GM20431 (cell line): ENCODE results near the gene ZC3H7B.

Experiments
- in situ Hi-C: fragments of 300-500 bp; cut with MseI, MboI; formaldehyde crosslinking; loops from one replicate; pipeline ENCODE4 v1.15.0; 2020; ENCODE audit warnings: low sequenced_read_pairs; ENCODE audit not compliant: unreplicated experiment

The ZC3H7B gene

GRCh38 chr22:41350087-41350486, 48.8 kb downstream of the ZC3H7B start:
- in situ Hi-C loops: no loop called here

- in situ Hi-C loops: no loop called here
Measured at GRCh38 chr22:41351011-41351410, 49.7 kb downstream of the ZC3H7B start.

GRCh38 chr22:41352058-41352457, 50.7 kb downstream of the ZC3H7B start:
- in situ Hi-C loops: no loop called here

DNA sequence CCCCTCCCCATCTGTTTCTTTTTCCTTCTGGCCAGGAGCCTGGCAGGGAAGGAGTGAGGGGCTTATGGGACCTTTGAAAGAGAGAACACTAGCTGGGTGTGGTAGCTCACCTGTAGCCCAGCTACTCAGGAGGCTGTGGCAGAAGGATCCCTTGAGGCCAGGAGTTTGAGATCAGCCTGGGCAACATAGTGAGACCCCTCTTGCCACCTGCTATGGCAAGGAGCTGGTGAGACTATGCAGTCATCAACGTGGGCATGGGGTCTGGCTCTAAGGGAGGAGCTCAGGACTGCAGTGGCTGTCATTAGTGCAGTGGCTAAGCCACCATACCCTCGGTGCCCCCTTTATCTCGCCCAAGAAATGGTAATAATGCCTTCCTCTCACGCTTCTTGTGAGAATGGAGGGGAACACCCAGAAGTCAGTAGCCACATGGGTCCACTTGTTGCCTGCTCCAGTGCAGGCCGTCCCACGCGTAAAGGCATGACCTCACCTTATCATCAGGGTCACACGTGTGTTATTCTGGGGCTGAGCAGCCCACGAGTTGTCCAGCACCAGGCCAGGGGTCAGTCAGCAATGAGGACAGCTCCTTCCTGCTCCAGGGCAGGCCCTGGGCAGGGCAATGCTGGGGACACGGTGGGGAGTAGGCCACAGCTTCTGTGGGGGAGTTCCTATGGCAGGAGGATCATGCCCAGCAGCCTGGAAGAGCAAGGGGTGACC, 52.7 kb downstream of the ZC3H7B start:
- in situ Hi-C loops: no loop called here

GRCh38 chr22:41354979-41355378, 53.7 kb downstream of the ZC3H7B start:
- in situ Hi-C loops: no loop called here

- in situ Hi-C loops: no loop called here
Measured at GRCh38 chr22:41355895-41356294, 54.6 kb downstream of the ZC3H7B start.

GRCh38 chr22:41356430-41357028, 55.2 kb downstream of the ZC3H7B start:
- in situ Hi-C loops: no loop called here

DNA sequence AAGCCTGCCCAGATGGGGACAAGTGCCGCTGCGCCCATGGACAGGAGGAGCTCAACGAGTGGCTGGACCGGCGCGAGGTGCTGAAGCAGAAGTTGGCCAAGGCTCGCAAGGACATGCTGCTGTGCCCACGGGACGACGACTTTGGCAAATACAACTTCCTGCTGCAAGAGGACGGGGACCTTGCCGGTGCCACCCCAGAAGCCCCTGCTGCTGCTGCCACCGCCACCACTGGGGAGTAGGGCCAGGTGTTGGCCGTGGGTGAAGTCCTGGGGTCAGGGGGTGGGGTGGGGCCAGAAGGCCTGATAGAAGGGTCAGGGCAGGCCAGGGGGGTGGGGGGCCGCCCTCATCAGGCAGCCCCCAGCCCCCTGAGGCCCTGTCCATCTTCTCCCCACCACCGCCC, 55.9 kb downstream of the ZC3H7B start:
- in situ Hi-C loops: no loop called here

DNA sequence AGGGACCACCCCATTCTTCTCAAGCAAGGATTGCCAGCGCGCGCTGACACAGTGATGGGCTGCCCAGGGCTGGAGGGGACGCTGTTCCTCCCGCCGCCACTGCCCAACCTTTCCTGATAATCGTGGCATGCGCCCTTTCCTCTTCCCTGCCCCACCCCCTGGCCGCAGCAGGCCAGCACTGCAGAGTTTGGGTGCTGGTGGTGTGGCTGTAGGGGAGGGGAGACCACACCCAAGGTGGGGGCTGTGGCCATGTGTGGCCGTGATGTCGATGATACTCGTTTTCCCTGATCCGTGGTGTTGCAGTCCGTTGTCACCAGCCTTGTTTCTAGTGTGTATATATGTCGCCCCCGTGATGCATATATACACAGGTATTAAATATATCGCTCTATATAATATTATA, 57.6 kb downstream of the ZC3H7B start:
- in situ Hi-C loops: no loop called here

- in situ Hi-C loops: no loop called here
Measured at GRCh38 chr22:41359376-41359775, 58.1 kb downstream of the ZC3H7B start.

DNA sequence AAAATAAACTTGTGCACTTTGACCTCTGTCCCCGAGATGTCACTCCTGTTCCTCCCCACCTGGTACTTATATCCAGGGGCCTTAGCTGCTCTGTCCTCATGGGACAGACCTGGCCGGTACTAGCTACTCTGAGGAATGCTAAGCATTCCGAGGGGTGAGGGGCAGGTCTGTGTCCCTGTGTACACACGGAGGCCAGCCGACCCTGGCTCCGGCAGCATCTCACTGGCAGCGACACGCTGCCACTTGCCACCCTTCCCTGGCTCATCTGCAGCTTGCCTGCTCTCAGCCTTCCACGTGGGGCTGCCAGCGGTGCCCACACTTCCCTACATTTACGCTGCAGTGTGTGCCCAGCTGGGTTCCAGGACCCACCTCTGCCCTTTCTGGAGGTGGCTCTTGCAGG, 58.8 kb downstream of the ZC3H7B start:
- in situ Hi-C loops: no loop called here

- in situ Hi-C loops: no loop called here
Measured at GRCh38 chr22:41361716-41362310, 60.5 kb downstream of the ZC3H7B start.

- in situ Hi-C loops: no loop called here
Measured at GRCh38 chr22:41362615-41363014, 61.3 kb downstream of the ZC3H7B start.

DNA sequence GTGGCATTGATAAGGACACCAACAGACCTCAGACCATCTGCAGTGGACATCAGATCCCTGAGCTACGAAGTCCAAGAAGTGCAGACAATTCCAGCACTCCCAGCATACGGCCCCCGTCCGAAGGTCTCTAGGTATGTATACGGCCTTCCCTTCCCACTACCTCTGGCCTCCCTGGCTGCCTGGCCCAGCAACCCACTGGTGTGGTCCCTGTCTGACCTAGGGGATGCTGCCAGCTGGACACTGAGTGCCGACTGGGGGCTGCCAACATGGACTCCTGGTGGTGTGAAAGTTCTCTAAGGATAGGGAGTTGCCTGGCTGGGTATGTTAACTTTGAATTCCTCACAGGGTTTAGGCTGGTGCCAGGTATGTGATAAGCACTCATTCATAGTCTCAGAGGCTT, 62.9 kb downstream of the ZC3H7B start:
- in situ Hi-C loops: no loop called here

DNA sequence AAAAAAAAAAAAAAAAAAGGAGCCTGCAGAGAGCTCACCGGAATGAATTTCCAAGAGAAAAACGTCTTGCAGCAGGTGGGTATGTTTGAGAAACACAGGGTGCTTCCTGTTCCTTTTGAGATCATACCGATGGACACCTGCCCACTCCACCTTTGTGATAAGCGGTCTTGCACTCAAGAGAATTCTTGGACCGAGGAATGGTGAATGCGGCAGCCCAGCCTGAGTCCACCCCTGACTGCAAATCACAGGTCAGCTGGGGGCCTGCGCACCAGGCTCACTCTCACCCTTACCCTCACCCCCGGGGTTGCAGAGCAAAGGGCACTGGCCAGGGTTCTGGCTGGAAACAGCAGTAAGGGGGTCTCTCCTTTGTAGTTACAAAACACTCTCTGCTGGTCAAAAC, 63.6 kb downstream of the ZC3H7B start:
- in situ Hi-C loops: no loop called here

GRCh38 chr22:41365425-41365824, 64.1 kb downstream of the ZC3H7B start:
- in situ Hi-C loops: no loop called here

- in situ Hi-C loops: no loop called here
Measured at GRCh38 chr22:41366323-41367029, 65.2 kb downstream of the ZC3H7B start.

DNA sequence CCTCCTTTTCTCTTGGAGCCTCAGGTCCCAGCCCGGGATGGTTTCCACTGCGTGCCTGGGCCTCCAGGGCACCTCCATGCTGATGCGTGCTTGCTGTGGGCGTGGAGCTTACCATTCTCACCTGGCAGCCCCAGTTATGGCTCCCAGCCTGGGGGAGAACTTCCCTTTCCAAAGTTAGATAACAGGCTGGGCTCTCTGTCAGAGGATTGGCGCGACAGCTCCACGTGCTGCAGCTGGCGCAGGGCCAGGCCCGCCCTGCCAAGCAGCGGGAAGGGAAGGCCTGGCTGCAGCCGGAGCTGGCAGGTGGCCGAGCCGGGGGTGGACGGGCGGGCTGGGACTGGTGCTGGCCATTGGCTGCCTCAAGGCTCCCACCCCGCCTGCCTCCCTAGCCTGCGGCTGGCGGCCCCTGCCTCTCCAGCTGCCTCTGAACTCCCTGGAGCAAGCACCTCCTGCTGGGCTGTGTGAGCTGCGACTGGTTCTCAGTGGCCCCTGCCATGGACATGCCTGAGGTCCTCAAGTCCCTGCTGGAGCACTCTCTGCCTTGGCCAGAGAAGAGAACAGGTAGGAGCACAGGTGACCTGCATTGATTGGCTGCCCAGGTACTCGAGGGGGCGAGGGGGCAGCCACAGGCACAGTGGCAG, 65.8 kb downstream of the ZC3H7B start:
- in situ Hi-C loops: no loop called here

DNA sequence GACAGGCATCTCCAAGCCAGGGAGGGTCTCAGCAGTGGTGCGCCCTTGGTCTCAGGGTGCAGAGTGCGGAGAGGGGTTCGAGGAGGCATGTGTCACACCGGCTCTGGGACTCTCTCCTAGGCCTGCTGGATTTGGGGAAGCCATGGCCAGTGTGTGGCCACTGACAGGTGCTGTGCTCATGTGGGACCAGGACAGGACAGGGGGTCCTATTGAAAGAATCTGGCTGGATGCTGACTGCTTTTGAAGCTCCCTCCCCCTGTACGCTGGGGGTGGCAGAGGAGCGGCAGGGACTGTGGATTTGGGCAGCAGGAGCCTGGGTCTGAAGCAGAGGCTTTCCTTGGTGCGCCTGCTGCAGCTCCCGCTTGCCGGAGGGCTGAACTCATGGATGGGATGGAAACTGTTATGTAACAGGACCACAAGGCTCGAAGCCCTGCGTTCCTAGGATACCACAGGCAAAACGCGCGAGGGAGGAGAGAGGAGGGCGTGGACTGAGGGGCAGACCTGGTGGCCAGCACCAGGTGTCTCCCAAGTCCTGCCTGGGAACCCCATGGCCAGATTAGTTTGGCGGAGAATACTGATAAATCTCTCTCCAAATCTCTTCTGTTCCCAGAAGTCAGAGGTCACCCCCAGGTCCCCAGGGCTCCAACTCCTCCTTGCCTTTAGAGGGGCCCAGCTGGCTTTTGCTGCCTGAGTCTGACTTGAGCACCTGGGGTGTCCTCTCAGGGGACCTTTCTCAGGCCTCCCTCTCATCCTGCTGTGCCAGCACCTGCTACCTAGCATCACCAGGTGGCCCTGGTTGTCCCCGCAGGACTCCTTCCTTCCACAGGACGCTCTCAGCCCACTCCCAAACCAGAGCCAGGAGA, 66.6 kb downstream of the ZC3H7B start:
- in situ Hi-C loops: no loop called here
